ENCODE results near the gene STEAP2. TPM values are rescaled to one million over a fixed set of nuclear protein-coding genes. Genes with fewer than 3 reads are reported as not detected.

STEAP2 gene
- polyA plus RNA-seq, 3 donors = not detected

GRCh38 chr7:90272242-90272641 lies 60.7 kb downstream of the STEAP2 start:
- Histone ChIP-seq H3K79me2 (ENCODE audit: insufficient read depth, low read length) (no peaks in the 10 kb centered on the region), H2AFZ (ENCODE audit: insufficient read depth, low read depth, low read length, poor library complexity, severe bottlenecking) (no peak overlapping the region), H3K36me3 (replicated peaks in 1 of 2; ENCODE audit: control insufficient read depth in 1 of 2, insufficient read depth in 2 of 2, low read length in 2 of 2) (no peaks in the 10 kb centered on the region), H4K20me1 (ENCODE audit: insufficient read depth, low read length) (no peaks in the 10 kb centered on the region), H3K27ac (ENCODE audit: low read depth in 1 of 2, low read length in 2 of 2) (no peak overlapping the region), H3K9ac (ENCODE audit: insufficient read depth, low read length, poor library complexity, severe bottlenecking) (no peak overlapping the region), H3K4me2 (replicated peaks; ENCODE audit: extremely low read depth, low read length, poor library complexity, severe bottlenecking) (no peak overlapping the region), H3K4me1 (ENCODE audit: control insufficient read depth in 1 of 2, insufficient read depth in 2 of 2, low read length in 2 of 2) (no peaks in the 10 kb centered on the region), H3K27me3 (ENCODE audit: control insufficient read depth in 2 of 2, insufficient read depth in 2 of 2, low read length in 2 of 2) (no peaks in the 10 kb centered on the region), H3K9me3 (replicated peaks in 1 of 2; ENCODE audit: control insufficient read depth in 1 of 2, insufficient read depth in 1 of 2, low read length in 2 of 2) (no peaks in the 10 kb centered on the region), H3K4me3 (replicated peaks in 1 of 3; ENCODE audit: low read depth in 2 of 3, low read length in 3 of 3) (no peak overlapping the region)
- H3K4me1 Mint-ChIP-seq = no peaks in the 10 kb centered on the region
- no peak for DNase-seq
- no CpG with 5 or more reads among the region's 2 CpGs for WGBS (ENCODE audit: insufficient coverage)
- H3K36me3 Mint-ChIP-seq = no peaks in the 10 kb centered on the region
- H3K9me3 Mint-ChIP-seq = no peaks in the 10 kb centered on the region
- H3K27me3 Mint-ChIP-seq (ENCODE audit: low read depth in 3 of 3) = peaks cover 0 to 2% (median 0%) of the 10 kb centered on the region in 3 donors
- H3K27ac Mint-ChIP-seq = no peak overlapping the region
- no peak overlapping the region for H3K4me3 Mint-ChIP-seq
- intact Hi-C loops (cut with micrococcal nuclease) = no loop called here
- TF ChIP-seq CTCF (IDR thresholded peaks at IDR 0.05) = no peak

- no peak overlapping the region for H3K4me3 Mint-ChIP-seq
- no peaks in the 10 kb centered on the region for H3K36me3 ChIP-seq (replicated peaks in 1 of 2; ENCODE audit: control insufficient read depth in 1 of 2, insufficient read depth in 2 of 2, low read length in 2 of 2)
- no peaks in the 10 kb centered on the region for H3K9me3 Mint-ChIP-seq
- H3K27ac ChIP-seq (ENCODE audit: low read depth in 1 of 2, low read length in 2 of 2) = no peak overlapping the region
- H3K27ac Mint-ChIP-seq = no peak overlapping the region
- TF ChIP-seq CTCF (IDR thresholded peaks at IDR 0.05) = no peak
- intact Hi-C loops (cut with micrococcal nuclease) = no loop called here
- H3K4me2 ChIP-seq (replicated peaks; ENCODE audit: extremely low read depth, low read length, poor library complexity, severe bottlenecking) = no peak overlapping the region
- no peaks in the 10 kb centered on the region for H3K9me3 ChIP-seq (replicated peaks in 1 of 2; ENCODE audit: control insufficient read depth in 1 of 2, insufficient read depth in 1 of 2, low read length in 2 of 2)
- no peak overlapping the region for H3K9ac ChIP-seq (ENCODE audit: insufficient read depth, low read length, poor library complexity, severe bottlenecking)
- peaks cover 0 to 2% (median 0%) of the 10 kb centered on the region in 3 donors for H3K27me3 Mint-ChIP-seq (ENCODE audit: low read depth in 3 of 3)
- no peak overlapping the region for H3K4me3 ChIP-seq (replicated peaks in 1 of 3; ENCODE audit: low read depth in 2 of 3, low read length in 3 of 3)
- no peak overlapping the region for H2AFZ ChIP-seq (ENCODE audit: insufficient read depth, low read depth, low read length, poor library complexity, severe bottlenecking)
- H3K4me1 Mint-ChIP-seq = no peaks in the 10 kb centered on the region
- no peaks in the 10 kb centered on the region for H3K79me2 ChIP-seq (ENCODE audit: insufficient read depth, low read length)
- H3K4me1 ChIP-seq (ENCODE audit: control insufficient read depth in 1 of 2, insufficient read depth in 2 of 2, low read length in 2 of 2) = no peaks in the 10 kb centered on the region
- no peaks in the 10 kb centered on the region for H4K20me1 ChIP-seq (ENCODE audit: insufficient read depth, low read length)
- no peaks in the 10 kb centered on the region for H3K36me3 Mint-ChIP-seq
- DNase-seq = no peak
- H3K27me3 ChIP-seq (ENCODE audit: control insufficient read depth in 2 of 2, insufficient read depth in 2 of 2, low read length in 2 of 2) = no peaks in the 10 kb centered on the region
Observed at GRCh38 chr7:90274161-90274560, 62.6 kb downstream of the STEAP2 start.
